ENCODE results near the gene TMIE.

TMIE gene, protein sequence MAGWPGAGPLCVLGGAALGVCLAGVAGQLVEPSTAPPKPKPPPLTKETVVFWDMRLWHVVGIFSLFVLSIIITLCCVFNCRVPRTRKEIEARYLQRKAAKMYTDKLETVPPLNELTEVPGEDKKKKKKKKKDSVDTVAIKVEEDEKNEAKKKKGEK

DNA sequence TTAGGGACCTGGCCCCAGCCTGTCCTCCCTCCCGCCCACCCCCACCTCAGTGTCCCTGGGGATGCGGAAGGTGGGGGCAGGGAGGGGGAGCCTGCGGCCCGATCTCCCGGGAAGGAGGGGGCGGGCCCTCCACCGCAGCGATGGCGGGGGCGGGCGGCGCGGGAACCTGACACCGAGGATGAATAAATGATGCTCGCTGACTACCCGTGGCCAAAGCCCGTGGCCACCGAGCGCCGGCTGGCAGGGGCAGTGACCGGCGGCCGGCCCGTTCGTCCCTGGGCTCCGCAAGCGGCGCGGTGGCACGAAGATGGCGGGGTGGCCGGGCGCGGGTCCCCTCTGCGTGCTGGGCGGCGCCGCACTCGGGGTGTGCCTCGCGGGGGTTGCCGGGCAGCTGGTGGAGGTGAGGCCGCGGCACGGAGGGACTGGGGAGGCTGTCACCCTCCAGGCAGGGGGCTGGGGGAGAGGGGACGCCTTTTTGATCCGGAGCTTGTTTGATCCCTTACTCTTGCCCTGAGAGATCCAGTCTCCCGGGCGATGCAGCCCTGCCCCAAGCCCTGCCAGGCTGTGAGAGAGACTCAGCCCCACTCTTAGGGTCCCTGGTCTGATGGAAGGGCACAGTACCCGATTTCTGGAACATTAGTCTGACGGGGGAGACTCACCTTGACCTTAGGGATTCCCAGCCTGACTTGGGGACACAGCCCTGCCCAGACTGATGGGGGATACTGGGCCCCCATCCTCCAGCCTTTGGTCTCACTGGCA lies at the start of gene TMIE:
Gene TMIE (plus strand): TSS at position 212 of the 759 bp plus-strand sequence. CDS start 96 bp downstream, at position 308.
- DNase-seq = no peak

DNA sequence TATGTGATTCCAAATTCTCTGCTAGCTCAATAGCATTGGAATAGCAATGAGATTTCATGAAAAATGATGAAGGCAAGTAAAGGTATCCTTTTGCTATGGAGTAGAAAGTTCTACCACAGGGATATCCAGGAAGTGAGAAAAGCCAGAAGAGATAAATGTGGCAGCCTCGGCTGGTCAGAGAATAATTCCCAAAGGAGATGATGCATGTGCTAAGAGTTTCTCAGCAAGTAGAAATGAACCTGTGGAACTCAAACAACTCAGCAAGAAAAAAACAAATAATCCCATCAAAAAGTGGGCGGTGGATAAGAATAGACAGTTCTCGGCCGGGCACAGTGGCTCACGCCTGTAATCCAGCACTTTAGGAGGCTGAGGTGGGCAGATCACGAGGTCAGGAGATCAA lies 45.9 kb upstream of the TMIE start:
- no peak for DNase-seq

DNA sequence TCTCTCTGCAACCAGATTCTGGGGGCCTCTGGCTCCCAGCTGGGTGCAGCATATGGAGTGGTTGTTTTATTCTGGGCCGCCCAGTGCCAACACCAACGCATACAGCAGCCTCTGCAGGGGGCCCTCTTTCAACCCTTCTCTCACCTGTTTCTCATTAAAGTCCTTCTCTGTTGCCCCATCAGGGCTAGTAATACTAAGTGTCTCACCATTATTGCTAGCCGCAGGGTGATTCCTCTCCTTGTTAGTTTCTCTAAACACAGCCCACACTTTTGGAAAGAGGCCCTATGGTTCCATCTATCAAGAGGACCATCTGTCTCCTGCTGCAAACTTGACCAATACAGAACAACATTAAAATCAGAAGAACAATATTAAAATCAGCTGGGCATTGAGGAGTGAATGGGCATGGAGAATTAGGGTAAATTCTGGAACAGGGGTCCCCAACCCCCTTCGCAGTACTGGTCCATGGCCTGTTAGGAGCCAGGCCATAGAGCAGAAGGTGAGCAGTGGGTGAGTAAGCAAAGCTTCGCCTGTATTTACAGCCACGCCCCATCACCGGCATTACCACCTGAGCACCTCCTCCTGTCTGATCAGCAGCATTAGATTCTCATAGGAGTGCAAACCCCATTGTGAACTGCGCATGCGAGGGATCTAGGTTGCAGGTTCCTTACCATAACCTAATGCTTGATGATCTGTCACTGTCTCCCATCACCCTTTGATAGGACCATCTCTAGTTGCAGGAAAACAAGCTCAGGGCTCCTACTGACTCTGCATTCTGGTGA lies 44.2 kb upstream of the TMIE start:
- DNase-seq = no peak

DNA sequence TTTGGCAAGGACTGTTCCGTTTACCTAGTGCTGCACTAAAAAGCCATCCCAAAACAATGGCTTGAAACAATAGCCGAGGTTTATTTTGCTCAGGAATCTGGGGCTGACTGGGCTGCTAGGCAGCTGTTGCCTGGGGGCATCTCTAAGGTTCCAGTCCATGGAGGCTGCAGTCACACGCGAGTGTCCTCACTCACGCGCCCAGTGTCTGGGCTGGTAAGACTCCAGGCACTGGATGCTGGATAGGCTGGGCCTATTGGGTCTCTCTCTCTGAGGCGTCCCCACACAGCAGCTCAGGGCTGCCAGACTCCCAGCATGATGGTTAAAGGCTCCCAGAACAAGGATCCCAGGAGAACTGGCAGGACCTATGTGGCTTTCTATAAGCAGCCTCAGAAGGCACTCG lies 41.9 kb upstream of the TMIE start:
- no peak for DNase-seq

DNA sequence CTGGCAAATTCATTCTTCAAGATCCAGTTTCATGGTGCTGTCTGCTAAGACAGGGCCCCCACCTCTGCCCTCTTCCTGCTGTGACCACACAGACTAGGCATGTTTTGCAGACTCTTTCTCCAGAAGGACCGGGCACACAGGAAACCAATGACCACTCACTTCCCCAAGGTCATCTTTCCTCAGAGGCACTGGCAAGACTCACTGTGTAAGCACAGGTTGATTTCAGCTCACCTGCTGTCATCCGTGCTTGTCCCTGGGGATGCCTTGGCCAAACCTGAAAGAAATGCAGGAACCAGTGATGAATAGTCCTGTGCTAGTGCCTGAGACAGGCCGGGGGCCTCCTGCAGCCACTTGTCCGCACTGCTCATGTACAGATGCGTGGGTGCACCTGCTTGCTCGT lies 41.2 kb upstream of the TMIE start:
- DNase-seq = no peak

DNA sequence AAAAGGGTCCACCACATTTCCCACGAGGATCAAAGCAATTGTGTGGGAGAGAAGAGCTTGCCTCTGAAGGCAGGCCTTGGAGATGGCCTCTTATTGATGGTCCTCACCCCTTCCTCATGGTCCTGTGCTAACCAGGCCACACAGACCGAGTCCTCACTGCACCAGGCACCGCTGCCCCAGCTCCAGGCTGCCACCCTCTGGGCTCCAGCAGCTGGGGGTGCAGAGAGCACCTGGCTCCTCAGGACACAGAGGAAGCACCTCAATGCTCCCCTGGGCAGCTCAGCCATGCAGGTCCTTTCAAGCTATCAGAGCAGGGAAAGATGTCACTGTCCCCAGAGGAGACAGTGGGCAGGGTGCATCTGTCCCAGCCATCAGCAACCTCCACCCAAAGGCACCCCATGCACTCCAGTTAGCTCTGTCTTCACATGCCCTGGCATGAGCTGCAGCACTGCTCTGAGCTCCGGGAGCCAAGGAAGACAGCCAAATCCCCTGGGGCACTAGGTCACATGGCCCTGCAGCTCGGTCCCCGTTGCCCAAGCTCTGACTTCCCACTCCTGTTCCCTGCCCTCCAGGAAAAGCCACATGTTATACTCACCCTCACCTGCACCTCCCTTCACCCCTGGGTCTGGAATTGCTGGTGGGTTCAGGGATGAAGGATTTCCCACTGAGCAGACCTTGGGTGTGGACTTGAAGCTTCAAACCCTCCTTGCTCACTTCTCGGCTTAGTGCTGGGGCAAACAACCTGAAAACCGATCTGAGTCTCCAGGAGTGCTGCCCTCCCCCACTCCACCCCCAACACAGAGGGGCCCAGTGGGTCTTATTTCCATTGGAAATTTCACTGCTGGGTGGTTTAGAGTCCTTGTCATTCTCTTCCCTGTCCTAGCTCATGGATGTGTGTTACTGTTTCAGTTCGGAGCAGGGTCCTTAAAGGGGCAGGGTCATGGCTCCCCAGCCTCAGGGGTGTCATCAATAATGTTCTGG lies 40.4 kb upstream of the TMIE start:
- DNase-seq = peak; percentile 6 to 12

DNA sequence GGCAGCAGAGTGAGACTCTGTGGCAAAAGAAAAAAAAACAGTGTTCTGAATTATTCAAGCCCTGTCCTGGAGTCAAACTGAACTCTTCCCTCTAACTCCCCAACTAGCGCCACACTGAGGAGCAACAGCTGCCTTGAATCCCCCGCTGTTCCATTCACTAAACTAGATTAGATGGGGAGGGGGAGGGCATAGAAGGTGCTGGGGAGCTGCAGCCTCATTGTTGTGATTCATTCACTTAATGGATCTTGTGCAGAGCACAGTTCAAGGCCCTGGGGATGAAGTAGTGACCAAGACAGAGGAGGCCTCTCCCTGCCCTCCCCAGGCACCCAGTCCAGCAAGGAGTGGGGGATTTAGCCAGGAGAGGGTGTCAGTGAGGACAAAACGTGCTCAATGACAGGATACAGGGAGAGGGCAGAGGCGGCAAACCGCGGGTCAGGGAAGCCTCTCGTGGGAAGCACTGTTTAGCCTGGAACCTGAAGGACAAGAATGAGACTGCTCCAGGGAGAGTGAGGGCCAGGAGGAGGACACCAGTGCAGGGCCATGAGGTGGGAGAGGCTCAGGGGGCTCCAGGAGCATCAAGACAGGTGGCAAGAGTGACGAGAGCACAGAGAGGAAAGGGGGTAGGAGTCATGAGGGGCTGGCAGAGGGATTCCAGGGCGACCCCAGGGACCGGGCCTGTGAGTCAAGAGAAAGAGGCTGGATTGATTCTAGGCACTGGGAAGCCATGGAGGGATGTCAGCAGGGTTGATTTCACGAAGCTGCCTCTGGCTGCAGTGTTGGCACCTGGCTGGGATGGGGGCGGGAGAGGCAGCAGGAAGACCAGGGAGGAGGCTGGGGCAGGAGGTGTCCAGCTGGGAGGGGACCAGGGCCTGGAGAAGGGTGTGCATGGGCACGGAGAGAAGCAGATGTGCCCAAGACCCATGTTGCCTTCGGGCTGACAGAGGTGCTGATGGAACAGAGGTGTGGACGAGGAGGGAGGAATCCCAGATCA lies 39.1 kb upstream of the TMIE start:
- DNase-seq = peak in 1 of 2 experiments; percentile 9

DNA sequence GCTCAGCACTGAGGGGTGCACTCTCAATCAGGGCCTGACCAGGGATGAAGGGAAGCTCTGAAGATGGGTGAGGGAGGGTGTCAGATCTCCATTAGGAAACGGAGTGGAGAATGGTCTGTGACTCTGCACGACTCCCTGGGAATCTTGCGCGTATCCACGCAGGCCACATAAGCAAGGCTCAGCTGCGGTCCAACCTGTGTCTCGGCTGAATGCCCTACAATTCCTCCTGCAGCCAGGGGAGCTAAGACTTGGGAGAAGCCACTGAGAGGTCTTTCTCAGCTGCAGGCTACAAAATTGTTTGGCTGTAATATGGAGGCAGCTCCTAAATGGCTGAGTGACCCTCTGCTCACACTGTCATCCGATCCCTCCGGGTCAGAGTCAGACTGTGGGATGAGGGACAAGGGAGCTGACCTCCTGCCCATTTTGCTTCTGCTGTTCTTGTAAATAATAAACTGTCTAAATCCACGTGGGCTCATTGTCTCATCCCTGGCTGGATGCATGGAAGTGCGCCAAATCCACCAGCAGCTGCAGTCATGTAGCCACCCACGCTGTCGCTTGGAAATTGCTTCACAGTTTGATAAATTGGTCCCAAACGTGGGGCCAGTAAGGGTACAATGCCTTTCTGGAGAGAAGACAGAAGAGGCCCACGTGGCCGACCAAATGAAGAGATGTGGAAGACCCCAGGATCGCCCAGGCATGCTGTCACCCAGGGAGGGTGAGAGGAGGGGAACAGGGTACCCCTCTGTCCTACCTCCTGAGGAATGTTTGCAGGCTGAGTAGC lies 38.2 kb upstream of the TMIE start:
- DNase-seq = peak in 1 of 2 experiments; percentile 5

DNA sequence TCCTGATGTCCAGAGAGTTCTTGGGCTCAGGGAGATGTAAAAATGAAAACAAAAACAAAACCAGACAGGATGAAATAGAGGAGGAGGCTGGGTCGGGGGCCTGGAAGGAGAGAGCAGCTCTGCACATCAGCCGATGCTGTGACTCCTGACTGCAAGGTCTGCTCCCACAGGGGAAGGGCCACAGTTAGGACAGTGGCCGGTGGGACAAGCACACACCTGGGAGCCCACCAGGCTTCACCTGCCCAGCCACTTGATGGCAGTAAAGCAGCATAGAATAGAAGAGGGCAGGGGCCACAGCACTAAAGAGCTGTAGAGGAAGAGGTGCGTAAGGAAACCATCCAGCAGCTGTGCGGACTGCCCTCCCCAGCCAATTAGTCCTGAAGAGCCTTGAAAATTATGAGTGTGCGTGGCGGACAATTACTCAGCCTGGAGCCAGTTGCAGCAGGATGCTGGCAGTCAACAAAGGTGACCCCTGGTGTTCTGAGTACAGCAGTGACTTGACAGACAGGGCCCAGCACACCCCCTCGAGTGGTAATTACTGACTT lies 37.5 kb upstream of the TMIE start:
- peak; percentile 12 to 17 for DNase-seq

DNA sequence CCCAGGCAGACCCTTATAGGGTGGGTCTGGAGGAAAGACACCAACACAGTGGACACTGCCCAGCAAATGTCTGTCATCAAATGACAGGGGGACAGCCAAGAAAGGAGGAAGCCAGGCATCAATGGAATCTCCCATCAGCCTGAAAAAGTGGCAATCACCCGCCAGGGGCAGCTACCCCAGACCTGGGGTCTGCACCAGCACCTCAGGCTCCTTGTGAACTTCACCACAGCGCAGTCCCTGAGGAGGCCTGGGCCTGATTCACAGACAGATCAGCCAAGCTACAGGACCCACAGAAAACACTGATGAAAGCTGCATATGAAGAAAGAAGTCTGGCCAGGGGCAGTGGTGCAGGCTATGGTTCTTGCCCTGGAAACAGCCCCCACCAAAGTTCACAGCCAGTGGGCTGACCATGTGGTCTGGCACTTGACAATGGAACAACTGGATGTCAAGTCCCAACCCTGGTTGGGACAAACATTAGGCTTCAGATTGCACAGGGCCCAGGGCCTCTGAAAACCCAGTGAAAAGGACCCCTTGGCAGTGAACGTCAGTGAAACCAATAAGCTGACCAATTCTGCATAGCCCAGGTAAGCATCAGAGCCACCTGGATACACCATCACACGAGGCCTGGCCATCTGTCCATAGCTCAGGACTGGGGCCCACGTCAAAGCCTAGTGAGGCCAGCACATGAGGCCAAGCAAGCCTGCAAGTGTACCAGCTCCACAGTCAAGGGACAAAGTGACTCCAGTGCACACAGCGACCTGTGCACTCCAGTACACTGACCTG lies 36.8 kb upstream of the TMIE start:
- DNase-seq = no peak

DNA sequence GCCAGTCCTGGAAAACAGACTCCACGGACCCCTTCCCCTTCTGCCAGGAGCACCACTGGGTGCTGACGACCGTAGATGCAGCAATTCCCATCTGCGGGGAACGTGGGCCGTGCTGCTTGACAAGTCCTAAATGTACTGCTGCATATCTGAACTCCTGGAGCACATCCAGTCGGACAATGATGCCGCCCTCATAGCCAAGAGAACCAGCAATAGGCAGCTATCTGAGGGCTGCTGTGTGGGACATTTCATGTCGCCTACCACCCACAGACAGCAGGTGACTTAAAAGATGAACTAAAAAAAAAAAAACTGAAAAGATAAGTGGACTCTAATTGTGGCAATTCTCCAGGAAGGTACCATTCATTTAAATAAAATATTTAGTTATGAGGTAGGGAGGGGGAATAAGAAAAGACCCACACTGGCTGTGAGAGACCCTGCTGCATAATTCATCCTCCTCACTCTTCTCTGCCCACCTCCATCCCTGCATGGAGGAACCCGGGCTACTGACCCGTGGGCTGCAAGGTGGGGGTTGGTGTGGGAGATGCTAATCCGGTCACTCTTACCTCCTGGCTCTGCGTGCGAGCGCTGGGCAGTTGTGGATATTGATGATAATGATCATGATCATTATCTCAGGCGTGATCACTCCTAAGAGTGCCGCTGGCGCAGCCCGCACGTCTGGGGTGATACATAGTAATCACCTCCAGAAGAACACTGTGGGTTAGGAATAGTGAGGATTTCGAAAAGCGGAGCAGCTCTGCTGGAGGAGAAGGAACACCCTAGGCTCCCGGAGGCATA lies 36.0 kb upstream of the TMIE start:
- DNase-seq = no peak

DNA sequence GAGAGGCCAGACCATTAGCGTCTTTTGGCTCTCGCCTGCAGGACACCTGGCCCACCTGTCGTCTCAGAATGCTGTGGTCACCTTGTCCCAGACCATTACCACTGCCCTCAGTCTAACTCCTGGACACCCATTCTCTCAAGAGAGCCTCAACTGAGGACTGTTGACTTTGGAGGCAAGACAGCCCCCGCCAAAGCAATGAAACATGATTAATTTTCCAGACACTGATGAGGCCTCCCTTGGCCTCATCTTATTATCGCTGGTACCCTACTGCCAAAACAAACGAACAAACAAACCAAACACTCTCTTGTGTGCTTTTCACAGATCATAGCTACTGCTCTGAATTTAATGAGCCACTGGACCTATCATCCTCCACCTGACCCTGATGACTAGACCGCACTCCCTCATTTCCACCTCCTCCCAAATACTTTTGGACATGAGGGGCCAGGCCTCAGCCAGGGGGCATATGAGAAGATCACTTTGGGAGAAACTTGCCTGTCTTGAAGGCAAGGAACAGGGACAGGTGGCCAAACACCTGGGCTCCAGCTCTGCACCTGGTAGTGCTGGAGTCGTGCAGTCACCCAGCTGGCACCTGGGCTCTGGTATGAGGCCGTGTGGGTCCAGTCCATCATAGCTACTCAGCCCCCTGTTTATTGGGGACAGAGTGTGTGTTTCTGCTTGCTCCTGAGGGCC lies 35.3 kb upstream of the TMIE start:
- DNase-seq = no peak

DNA sequence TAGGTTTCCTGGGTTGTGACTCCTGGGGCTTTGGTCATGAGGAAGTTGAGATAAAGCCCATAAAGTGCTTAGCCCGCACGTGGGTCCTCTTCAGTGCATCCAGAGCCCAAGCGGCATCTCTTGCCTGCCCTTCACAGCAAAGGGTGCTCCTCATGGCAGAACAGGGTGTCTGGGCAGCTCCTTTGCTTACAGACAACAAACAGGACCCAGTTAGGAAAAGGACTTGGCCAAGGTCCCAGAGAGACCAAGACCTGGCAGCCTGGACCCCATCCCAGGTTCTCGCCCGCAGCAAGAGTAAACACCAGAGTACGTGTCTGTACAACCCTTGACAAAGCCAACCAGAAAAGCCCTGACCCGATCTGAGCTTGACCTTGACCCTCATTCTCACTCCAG lies 34.7 kb upstream of the TMIE start:
- DNase-seq = no peak

DNA sequence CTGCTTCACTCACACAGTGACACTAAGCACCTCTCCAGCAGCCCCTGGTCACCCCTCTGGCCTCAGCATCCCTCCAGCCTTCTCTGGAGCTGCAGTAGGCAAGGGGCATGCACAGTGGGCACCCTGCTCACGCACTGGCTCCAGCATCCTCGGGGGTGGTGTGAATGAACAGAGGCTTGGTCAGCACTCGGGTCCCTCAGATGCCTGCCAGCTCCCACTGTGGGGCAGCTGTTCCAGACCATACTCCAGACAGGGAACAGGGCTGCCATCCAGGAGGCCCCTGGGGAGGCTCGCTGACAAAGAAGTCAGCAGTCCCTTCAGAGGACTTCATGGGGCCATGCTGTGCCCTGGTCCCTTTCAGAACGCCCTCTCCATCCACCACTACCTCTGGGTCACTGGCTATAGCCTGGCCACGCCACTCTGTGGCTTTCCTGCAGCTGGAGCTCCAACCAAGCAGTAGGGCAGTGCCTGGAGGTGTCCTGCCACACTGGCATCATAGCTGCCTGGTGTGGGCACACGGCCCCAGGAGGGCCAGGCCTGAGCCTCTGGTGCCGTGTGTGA lies 34.1 kb upstream of the TMIE start:
- DNase-seq = no peak

DNA sequence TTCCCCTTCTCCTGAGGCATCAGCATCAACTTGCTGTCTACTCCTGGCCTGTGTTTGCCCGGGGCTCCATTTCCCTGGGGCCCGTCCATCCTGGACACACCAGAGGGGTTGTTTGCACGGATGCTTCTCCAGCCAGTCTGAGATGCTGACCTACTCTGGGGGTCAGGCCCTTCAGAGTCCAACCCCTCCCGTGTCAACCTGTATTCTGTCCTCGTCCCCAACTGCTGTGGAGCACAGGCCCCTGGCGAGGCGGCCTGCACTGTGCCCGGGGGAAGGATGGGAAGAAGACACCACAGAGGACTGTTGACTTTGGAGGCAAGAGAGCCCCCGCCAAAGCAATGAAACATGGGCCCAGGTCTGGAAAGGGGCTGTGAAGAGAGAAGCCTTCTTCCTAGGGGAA lies 33.5 kb upstream of the TMIE start:
- no peak for DNase-seq

DNA sequence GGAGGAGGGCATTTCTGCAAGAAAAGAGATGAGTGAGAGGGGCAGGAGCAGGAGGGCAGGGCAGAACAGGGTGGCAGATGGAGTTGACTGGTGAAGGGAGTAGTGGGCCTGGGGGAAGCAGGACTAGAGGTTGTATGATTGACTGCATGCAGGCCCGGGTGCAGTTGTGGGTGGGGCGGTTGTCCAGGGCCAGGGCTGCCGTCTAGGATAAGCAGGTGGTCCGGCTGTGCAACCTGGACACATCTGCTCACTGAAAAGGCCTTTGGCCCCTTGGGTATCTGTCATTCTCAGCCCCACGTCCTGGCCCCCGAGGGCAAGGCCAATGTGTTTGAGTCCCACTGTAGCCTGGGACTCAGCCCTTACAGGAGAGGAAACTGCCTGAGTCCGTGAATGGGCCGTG lies 33.1 kb upstream of the TMIE start:
- DNase-seq = no peak

DNA sequence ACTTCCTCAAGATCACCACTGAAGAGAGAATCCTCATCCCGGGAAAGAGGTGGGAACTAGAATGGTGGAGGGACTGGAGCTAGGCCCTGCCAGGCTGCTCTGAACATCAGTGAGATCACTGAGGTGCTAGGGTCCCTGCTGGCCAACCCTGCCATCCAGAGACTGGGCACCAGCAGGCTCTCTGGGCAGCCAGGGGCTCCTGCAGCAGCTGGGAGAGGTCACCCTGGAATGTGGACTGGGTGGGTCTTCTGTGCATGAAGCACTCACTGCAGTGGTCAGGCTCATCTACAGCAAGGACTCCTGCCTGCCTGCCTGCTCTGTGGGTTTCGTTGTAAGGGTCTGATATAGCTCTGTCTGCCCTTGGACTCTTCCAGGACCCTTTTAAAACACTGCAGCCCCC lies 32.6 kb upstream of the TMIE start:
- DNase-seq = no peak

Measured in activated T-cell treated with anti-CD3 and anti-CD28 coated beads, Interleukin-2, amount 50 U/mL, for 48 hours (primary cell).